GM10266 (cell line): Measurements from ENCODE around the gene USH2A.

Experiments
- DNase-seq: peaks from one replicate; pipeline ENCODE4 v3.0.0; 2012; ENCODE audit errors: extremely low spot score
- CTCF ChIP-seq: IDR thresholded peaks from 2 replicates; pipeline ENCODE4 v1.5.1; 2012; ENCODE audit warnings: mild to moderate bottlenecking, low read depth; ENCODE audit not compliant: control insufficient read depth, insufficient read depth; ENCODE audit errors: missing control alignments

USH2A gene

GRCh38 chr1:215643592-215644321 is 779.5 kb downstream of the USH2A start:
- no peak for TF ChIP-seq CTCF
- no peak for DNase-seq

- no peak for TF ChIP-seq CTCF
- DNase-seq: no peak
Measured at GRCh38 chr1:215640429-215641148, 782.7 kb downstream of the USH2A start.

- DNase-seq: no peak
- no peak for TF ChIP-seq CTCF
Measured at GRCh38 chr1:215637041-215637573, 786.1 kb downstream of the USH2A start.

- no peak for TF ChIP-seq CTCF
- DNase-seq: no peak
Measured at GRCh38 chr1:215636258-215636965, 786.8 kb downstream of the USH2A start.

GRCh38 chr1:215635827-215636226 is 787.4 kb downstream of the USH2A start:
- no peak for DNase-seq
- TF ChIP-seq CTCF: no peak

- no peak for DNase-seq
- TF ChIP-seq CTCF: no peak
Measured at GRCh38 chr1:215631489-215631888, 791.8 kb downstream of the USH2A start.

GRCh38 chr1:215631040-215631439 is 792.2 kb downstream of the USH2A start:
- TF ChIP-seq CTCF: no peak
- no peak for DNase-seq
